Cerebellar cortex (tissue), 1 donor: Measurements from ENCODE around the gene TMPRSS3.

Experiments
- DNase-seq: peaks from one replicate; pipeline ENCODE4 v3.0.0-alpha.2; 2015; ENCODE audit warnings: low spot score

The TMPRSS3 gene

GRCh38 chr21:42407476-42407875, 11.6 kb upstream of the TMPRSS3 start:
- DNase-seq: no peak

DNA sequence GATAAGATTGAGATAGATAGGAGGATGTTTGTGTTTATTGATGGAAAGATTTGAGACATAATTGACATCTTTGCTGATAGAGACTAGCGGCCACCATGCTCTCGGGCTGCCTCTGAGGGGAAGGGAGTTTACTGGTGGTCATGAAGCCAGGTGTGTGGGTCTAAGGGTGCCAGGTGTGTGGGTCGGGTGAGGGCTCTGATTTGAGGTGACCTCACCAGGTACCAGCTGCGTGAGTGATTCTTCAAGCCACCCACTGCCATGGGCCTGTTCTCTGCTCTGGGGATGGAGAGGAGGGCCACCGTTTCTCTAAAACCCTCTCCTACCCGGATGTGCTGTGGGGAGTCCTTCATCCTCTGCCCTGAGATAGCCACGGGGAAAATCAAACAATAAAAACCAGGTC, 11.0 kb upstream of the TMPRSS3 start:
- no peak for DNase-seq

GRCh38 chr21:42406201-42406621, 10.4 kb upstream of the TMPRSS3 start:
- no peak for DNase-seq

DNA sequence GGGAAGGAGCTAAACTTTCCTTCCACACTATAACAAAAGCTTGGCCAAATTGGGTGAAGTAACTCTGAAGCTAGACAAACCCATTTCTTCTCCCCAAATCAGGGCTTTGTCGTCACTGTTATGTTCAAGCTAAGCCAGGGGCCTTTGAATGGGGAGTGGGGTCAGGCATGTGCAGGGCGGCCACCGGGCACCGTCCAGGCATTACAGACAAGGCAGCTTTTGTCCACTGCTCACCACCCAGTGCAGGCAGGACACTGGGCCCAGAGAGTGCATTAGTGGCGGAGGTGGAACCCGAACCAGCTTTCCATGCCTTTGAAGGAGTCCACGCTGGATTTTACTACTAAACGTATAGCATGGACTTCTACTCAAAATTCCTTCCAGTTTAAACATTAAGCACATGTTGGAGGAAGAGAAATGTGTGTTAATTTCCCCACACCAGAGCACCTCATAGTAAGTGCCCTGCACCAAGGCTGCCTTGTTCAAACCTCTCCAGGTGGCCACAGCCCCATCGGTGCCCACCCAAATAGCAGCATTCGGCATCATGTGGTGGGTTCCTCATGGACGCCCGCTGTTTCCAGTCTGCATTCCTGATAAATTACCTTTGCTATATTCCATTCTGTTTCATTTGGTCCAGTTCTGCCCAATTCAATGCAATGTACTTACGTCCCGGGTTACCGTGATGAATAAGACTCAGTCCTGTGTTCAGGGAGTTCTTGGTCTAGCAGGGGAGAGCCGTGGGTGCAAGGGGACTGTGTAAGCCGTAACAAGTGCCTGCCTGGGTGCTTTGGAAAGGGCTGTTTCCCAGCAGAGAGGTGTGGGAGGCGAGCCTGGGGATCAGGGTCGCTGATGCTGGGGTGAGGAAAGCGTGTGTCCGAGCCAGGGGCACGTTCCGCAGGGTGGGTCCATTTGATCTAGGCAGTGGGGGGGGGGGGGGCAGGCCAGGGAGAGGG, 9.5 kb upstream of the TMPRSS3 start:
- no peak for DNase-seq

DNA sequence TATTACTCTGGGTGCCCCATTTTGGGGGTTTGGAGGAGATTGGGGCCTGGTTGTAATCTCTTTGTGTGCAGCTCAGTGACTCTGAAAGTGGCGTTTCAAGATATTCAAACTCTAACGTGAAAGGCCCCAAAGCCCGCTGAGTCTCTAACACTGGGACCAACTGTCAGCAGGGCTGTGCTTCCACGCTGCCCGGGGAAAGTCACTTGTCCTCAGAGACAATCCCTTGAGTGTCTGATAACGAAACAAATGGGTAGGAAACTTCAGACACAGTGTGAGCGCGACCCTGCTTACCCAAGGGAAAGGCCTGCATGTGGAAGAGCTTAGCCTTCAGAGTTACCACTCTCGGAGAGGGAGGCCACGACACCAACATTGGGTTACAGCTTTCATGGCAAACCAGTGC, 8.7 kb upstream of the TMPRSS3 start:
- DNase-seq: no peak

DNA sequence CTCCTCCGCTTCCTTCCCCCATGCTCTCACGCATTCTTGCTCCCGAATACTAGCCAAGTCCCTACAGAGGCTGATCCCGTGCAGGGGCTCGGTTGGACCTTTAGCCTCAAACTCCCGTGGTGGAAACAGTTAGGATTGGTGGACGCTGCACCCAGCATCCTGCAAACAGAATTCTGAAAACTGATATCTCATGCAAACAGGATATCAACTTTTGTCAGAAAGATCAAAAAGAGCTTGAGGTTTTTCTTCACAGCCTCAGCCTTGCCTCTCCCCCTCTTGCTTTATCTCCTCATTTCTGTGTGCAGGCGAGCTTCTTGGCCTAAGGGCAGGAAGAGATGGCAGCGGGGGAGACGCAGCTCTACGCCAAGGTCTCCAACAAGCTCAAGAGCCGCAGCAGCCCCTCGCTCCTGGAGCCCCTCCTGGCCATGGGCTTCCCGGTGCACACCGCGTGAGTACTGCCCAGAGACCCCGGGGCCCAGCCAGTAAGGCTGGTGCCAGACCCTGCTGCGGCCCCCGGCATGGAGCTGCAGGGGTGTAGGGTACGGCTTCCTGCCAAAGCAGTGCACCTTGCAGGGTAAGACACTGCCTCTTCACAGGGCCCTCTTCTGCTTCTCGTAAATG, 7.9 kb upstream of the TMPRSS3 start, which contains the start of gene UBASH3A:
UBASH3A (plus strand) TSS at position 292 of the 621 bp plus-strand sequence; CDS start at position 336, 44 bp downstream.
- no peak for DNase-seq

GRCh38 chr21:42401820-42402251, 6.0 kb upstream of the TMPRSS3 start:
- DNase-seq: no peak

DNA sequence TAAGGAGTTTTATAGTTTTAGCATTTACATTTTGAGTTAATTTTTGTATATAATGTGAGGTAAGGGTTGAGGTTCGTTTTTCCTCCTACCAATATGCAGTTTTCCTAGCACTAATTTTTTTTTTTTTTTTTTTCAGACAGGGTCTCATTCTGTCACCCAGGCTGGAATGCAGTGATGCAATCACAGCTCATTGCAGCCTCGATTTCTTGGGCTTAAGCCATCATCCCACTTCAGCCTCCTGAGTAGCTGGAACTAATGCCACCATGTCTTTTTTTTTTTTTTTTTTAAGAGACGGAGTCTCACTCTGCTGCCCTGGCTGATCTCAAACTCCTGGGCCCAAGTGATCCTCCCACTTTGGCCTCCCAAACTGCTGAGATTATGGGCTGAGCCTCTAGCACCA, 5.3 kb upstream of the TMPRSS3 start:
- no peak for DNase-seq

DNA sequence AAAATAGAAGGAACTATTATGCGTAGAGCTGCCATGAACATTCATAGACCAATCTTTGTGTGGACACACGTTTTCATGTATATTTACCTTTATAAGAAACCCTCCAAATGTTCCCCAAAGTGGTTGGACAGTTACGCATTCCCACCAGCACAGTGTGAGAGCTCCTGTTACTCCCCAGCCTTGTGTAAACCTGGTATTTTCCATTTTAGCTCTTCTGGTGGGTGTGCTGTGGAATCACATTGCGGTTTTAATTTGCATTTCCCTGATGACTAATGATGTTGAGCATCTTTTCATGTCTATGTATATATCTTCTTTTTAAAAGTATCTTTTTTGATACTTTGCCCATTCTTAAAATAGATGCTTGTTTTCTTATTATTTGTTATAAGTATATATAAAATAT, 4.7 kb upstream of the TMPRSS3 start:
- no peak for DNase-seq

DNA sequence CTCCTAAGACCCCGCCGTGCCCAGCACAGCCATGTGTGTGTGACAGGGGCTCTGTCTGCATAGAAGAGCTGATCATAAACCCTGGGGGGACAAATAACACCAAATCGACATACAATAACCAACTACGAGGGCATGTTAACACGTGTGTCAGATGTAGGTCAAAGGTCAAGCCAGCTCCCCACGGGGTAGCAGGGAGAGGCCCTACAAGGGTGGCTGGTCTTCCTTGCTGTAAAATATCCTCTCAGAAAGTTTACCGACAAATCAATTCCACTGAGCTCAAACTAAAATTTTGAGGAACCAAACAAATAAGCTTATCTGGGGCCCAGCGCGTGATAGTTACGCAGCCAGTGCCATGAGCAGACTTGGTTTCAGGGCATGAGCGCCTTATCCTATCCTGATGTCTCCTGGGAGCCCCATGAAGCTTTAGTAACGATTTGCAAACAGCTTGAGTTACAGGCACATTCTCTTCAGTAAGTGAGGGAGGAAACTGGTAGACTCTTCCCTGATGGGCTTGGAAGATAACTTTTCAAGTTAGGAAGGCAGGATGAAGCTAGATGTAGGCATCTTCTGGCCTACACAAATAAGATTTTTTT, 2.7 kb upstream of the TMPRSS3 start:
- DNase-seq: no peak

GRCh38 chr21:42397746-42398394, 2.0 kb upstream of the TMPRSS3 start:
- DNase-seq: no peak

- no peak for DNase-seq
These were observed 1.2 kb upstream of the TMPRSS3 start for GRCh38 chr21:42396799-42397745.

- no peak for DNase-seq
These were observed 550 bp downstream of the TMPRSS3 start for GRCh38 chr21:42395302-42395701.

DNA sequence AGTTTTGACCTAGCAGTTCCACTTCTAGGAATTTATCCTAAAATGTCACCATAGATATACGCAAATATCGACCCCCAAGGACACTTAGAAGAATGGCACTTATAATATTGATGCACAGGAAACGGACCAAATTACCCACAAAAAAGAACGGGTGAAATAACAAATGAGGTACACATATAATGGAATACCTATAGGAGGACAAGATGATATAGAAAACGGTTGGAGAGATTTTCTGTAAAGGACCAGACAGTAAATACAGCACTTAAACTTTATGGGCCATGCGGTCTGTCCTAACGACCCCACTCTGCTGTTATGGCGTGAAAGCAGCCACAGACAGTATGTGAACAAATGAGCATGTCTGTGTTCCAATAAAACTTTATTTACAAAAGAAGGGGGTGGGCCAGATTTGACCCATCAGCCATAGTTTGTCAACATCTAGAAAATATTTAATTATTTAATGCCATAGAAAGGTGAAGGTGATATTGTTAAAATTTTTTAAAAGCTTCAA, 2.4 kb downstream of the TMPRSS3 start:
- DNase-seq: no peak

DNA sequence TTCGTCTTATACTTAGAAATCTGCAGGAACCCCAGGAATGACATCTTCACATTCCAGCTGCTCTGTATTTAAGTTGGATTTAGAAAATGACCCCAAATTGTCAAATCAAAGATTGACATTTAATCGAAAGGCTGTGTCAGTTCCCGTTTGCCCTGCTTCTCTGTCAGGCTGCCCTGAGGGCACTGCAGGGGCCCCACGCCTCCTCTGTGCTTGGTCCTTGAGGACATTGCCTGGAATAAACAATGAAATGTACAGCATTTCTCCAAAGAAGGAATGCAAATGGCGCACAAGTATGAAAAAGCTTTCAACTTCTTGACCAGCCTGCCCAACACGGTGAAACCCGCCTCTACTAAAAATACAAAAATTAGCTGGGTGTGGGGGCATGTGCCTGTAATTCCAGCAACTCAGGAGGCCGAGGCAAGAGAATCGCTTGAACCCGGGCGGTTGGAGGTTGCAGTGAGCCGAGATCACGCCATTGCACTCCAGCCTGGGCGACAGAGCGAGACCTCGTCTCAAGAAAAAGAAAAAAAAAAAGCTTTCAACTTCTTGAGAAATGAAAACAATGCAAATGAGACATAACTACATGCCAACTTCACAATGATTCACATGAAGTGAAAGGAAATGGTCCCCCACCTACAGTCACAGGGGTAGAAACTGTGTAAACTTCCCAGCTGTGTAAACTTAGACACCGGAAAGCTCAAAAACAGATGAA, 3.0 kb downstream of the TMPRSS3 start:
- DNase-seq: no peak

- no peak for DNase-seq
These were observed 4.6 kb downstream of the TMPRSS3 start for GRCh38 chr21:42391297-42391696.

- DNase-seq: no peak
These were observed 5.2 kb downstream of the TMPRSS3 start for GRCh38 chr21:42390696-42391095.

- no peak for DNase-seq
These were observed 5.7 kb downstream of the TMPRSS3 start for GRCh38 chr21:42390193-42390592.

- DNase-seq: no peak
These were observed 6.4 kb downstream of the TMPRSS3 start for GRCh38 chr21:42389449-42389835.

- no peak for DNase-seq
These were observed 7.0 kb downstream of the TMPRSS3 start for GRCh38 chr21:42388740-42389448.
